GM12865 (cell line): ENCODE measurements around the gene JCHAIN.

Experiments
- DNase-seq: peaks from one replicate; pipeline ENCODE4 v3.0.0; 2010; ENCODE audit warnings: low read depth
- H3K4me3 ChIP-seq: 2 replicates; pipeline ENCODE4 v1.5.1; 2011; ENCODE audit warnings: mild to moderate bottlenecking, low read depth, low read length, control low read depth
- TF ChIP-seq, protein P1 (sequence below): IDR thresholded peaks from 2 replicates; pipeline ENCODE4 v1.5.1; 2011; ENCODE audit warnings: low read length, control low read depth, low read depth, inconsistent platforms; ENCODE audit not compliant: insufficient read depth; ENCODE audit errors: missing control alignments

Gene JCHAIN

DNA sequence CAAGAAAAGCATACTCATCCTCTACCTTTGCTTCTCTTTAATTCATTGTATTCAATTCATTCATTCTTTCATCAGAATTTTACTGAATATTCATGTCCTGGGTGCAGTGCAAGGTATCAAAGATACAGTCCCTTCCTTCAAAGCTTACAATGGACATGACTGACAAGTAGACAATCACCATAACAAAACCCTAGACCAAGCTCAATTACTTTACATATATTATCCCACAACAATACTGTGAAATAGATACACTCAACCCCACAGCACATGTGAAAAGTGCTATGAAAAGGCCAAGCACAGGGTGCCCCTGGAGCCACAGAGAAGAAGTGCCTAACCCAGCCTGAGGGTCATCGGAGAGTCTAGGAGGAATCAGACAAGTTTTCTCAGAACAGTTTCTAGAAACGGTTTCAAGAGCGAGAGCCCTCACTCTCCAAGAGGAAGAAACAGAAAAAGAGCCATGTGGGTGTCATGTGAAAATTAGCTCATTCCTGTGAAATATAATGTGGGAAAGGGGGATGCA, 58.9 kb downstream of the JCHAIN start:
- H3K4me3 ChIP-seq, result no peak overlapping the region
- TF ChIP-seq, protein P1, sequence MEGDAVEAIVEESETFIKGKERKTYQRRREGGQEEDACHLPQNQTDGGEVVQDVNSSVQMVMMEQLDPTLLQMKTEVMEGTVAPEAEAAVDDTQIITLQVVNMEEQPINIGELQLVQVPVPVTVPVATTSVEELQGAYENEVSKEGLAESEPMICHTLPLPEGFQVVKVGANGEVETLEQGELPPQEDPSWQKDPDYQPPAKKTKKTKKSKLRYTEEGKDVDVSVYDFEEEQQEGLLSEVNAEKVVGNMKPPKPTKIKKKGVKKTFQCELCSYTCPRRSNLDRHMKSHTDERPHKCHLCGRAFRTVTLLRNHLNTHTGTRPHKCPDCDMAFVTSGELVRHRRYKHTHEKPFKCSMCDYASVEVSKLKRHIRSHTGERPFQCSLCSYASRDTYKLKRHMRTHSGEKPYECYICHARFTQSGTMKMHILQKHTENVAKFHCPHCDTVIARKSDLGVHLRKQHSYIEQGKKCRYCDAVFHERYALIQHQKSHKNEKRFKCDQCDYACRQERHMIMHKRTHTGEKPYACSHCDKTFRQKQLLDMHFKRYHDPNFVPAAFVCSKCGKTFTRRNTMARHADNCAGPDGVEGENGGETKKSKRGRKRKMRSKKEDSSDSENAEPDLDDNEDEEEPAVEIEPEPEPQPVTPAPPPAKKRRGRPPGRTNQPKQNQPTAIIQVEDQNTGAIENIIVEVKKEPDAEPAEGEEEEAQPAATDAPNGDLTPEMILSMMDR, result no peak
- no peak for DNase-seq

- TF ChIP-seq, protein P1, result no peak
- DNase-seq, result no peak
- no peak overlapping the region for H3K4me3 ChIP-seq
Observed at GRCh38 chr4:70606459-70606858, 59.8 kb downstream of the JCHAIN start.
